ENCODE measurements around the gene DPP4.

DNA sequence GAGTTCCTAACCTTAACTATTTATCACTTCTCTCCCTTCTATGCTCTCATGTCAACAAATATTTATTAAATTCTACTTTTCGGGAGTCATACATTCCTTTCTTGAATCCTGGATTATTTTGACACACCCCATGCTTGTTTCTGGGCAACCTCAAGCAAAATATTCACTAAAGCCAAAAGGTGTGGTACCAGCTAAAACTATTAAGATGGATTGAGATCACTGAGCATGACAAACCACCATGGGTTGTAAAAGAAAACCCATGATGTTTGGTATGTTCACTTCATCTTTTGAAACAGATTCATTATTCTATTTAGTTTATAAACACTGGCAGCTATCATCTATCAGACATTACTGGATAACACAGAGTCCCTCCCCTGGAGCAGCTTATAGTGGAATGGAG lies 32.5 kb downstream of the DPP4 start:
- TF ChIP-seq CTCF (conservative IDR thresholded peaks at IDR 0.05; ENCODE audit: low read depth, low read length), result no peak
- no peak for TF ChIP-seq EZH2 (IDR thresholded peaks at IDR 0.05; ENCODE audit: borderline replicate concordance, low read depth, low read length, poor library complexity, severe bottlenecking)

Measured in A673 (cell line).